H9 (cell line): ENCODE data around the gene RAI1. TPM values are rescaled to one million over a fixed set of nuclear protein-coding genes. Genes with fewer than 3 reads are reported as not detected.

Experiments
- DNase-seq: peaks from one replicate; pipeline ENCODE4 v3.0.0-alpha.2; 2017
- H2AFZ ChIP-seq: one replicate; pipeline ENCODE4 v1.6.1; 2013; ENCODE audit warnings: mild to moderate bottlenecking, low read length, control low read depth, moderate library complexity
- H2AK5ac ChIP-seq: 2 replicates; pipeline ENCODE4 v1.6.1; 2013; ENCODE audit warnings: low read length, control low read depth, mixed read lengths; ENCODE audit not compliant: insufficient read length
- H2BK120ac ChIP-seq: one replicate; pipeline ENCODE4 v1.6.1; 2013; ENCODE audit warnings: low read depth, mild to moderate bottlenecking, low read length, control low read depth, inconsistent platforms; ENCODE audit not compliant: poor library complexity, severe bottlenecking
- H2BK12ac ChIP-seq: 2 replicates; pipeline ENCODE4 v1.6.1; 2013; ENCODE audit warnings: low read length, control low read depth, mixed read lengths, low read depth; ENCODE audit not compliant: insufficient read length
- H2BK15ac ChIP-seq: 2 replicates; pipeline ENCODE4 v1.6.1; 2013; ENCODE audit warnings: low read depth, low read length, control low read depth
- H2BK20ac ChIP-seq: one replicate; pipeline ENCODE4 v1.6.1; 2013; ENCODE audit warnings: low read depth, mild to moderate bottlenecking, low read length, control low read depth, inconsistent platforms; ENCODE audit not compliant: poor library complexity, severe bottlenecking
- H2BK5ac ChIP-seq: 2 replicates; pipeline ENCODE4 v1.6.1; 2013; ENCODE audit warnings: low read length, control low read depth, mixed read lengths; ENCODE audit not compliant: insufficient read length
- H3K14ac ChIP-seq: 2 replicates; pipeline ENCODE4 v1.6.1; 2013; ENCODE audit warnings: low read length, control low read depth; ENCODE audit not compliant: insufficient read depth
- H3K18ac ChIP-seq: 2 replicates; pipeline ENCODE4 v1.6.1; 2013; ENCODE audit warnings: low read depth, mild to moderate bottlenecking, mixed read lengths, low read length, control low read depth; ENCODE audit not compliant: insufficient read length
- H3K23ac ChIP-seq: 2 replicates; pipeline ENCODE4 v1.6.1; 2013; ENCODE audit warnings: low read length, control low read depth, mixed read lengths, low read depth; ENCODE audit not compliant: insufficient read length
- H3K23me2 ChIP-seq: 2 replicates; pipeline ENCODE4 v1.6.1; 2013; ENCODE audit warnings: low read depth, mild to moderate bottlenecking, mixed read lengths, low read length, control low read depth; ENCODE audit not compliant: insufficient read length, poor library complexity, severe bottlenecking
- H3K27ac ChIP-seq: 2 replicates; pipeline ENCODE4 v1.5.1; 2013; ENCODE audit warnings: low read length, control low read depth, mixed read lengths, low read depth; ENCODE audit not compliant: insufficient read length
- H3K27me3 ChIP-seq: 2 replicates; pipeline ENCODE4 v1.6.1; 2013; ENCODE audit warnings: low read length, control low read depth, inconsistent platforms; ENCODE audit not compliant: insufficient read depth
- H3K4ac ChIP-seq: 2 replicates; pipeline ENCODE4 v1.6.1; 2013; ENCODE audit warnings: low read depth, mild to moderate bottlenecking, control low read depth, inconsistent platforms, low read length, moderate library complexity
- H3K4me1 ChIP-seq: 2 replicates; pipeline ENCODE4 v1.6.1; 2013; ENCODE audit warnings: low read length, control low read depth, inconsistent platforms; ENCODE audit not compliant: insufficient read depth
- H3K4me2 ChIP-seq: 2 replicates; pipeline ENCODE4 v1.6.1; 2013; ENCODE audit warnings: low read length, control low read depth, mixed read lengths; ENCODE audit not compliant: insufficient read length, insufficient read depth
- H3K56ac ChIP-seq: 2 replicates; pipeline ENCODE4 v1.6.1; 2013; ENCODE audit warnings: low read depth, mild to moderate bottlenecking, mixed read lengths, low read length, control low read depth; ENCODE audit not compliant: insufficient read length
- H3K79me1 ChIP-seq: 2 replicates; pipeline ENCODE4 v1.6.1; 2013; ENCODE audit warnings: low read depth, mild to moderate bottlenecking, moderate library complexity, low read length, control low read depth, inconsistent platforms; ENCODE audit not compliant: insufficient read depth, poor library complexity, severe bottlenecking
- H3K79me2 ChIP-seq: 2 replicates; pipeline ENCODE4 v1.6.1; 2013; ENCODE audit warnings: low read length, control low read depth, inconsistent platforms; ENCODE audit not compliant: insufficient read depth
- H3K9ac ChIP-seq: 2 replicates; pipeline ENCODE4 v1.6.1; 2013; ENCODE audit warnings: low read length, control low read depth, mixed read lengths; ENCODE audit not compliant: insufficient read length; ENCODE audit errors: extremely low read depth
- H3K9me3 ChIP-seq: one replicate; pipeline ENCODE4 v1.6.1; 2013; ENCODE audit warnings: low read depth, low read length, inconsistent platforms; ENCODE audit not compliant: control insufficient read depth
- H3T11ph ChIP-seq: one replicate; pipeline ENCODE4 v1.6.1; 2013; ENCODE audit warnings: mild to moderate bottlenecking, low read length, control low read depth, inconsistent platforms
- H4K20me1 ChIP-seq: one replicate; pipeline ENCODE4 v1.6.1; 2013; ENCODE audit not compliant: control insufficient read depth, insufficient read length, insufficient read depth
- H4K5ac ChIP-seq: 2 replicates; pipeline ENCODE4 v1.6.1; 2013; ENCODE audit warnings: low read depth, mild to moderate bottlenecking, mixed read lengths, low read length, control low read depth; ENCODE audit not compliant: insufficient read length
- H4K8ac ChIP-seq: replicated peaks from 2 replicates; pipeline ENCODE4 v1.6.1; 2013; ENCODE audit warnings: low read length, control low read depth, mixed read lengths, low read depth; ENCODE audit not compliant: insufficient read length
- H4K91ac ChIP-seq: 2 replicates; pipeline ENCODE4 v1.6.1; 2013; ENCODE audit warnings: low read depth, mild to moderate bottlenecking, moderate library complexity, mixed read lengths, low read length, control low read depth; ENCODE audit not compliant: insufficient read length
- H3K27ac Mint-ChIP-seq, 3 experiments: 2 replicates in 2 of 3; 3 replicates in 1 of 3; pipeline ENCODE4 v1.8.0; 2020 to 2021; ENCODE audit warnings: mixed read lengths in 3 of 3, mild to moderate bottlenecking in 1 of 3, moderate library complexity in 1 of 3
- H3K27me3 Mint-ChIP-seq: 2 replicates; pipeline ENCODE4 v1.8.0; 2021; ENCODE audit warnings: low read depth, mild to moderate bottlenecking, moderate library complexity, mixed read lengths
- H3K36me3 Mint-ChIP-seq, 3 experiments: 2 replicates in 2 of 3; 3 replicates in 1 of 3; pipeline ENCODE4 v1.8.0; 2020 to 2021; ENCODE audit warnings: low read depth in 3 of 3, mixed read lengths in 3 of 3; ENCODE audit not compliant: insufficient read depth in 1 of 3
- H3K4me1 Mint-ChIP-seq, 2 experiments: 2 replicates each; pipeline ENCODE4 v1.8.0; 2020; ENCODE audit warnings: mixed read lengths in 2 of 2
- H3K4me3 Mint-ChIP-seq, 2 experiments: 2 replicates in 1 of 2; 3 replicates in 1 of 2; pipeline ENCODE4 v1.8.0; 2020 to 2021; ENCODE audit warnings: mild to moderate bottlenecking in 2 of 2, mixed read lengths in 2 of 2, moderate library complexity in 1 of 2
- H3K9me3 Mint-ChIP-seq, 2 experiments: 2 replicates in 1 of 2; 3 replicates in 1 of 2; pipeline ENCODE4 v1.8.0; 2020; ENCODE audit warnings: mild to moderate bottlenecking in 2 of 2, mixed read lengths in 2 of 2, moderate library complexity in 1 of 2
- CTCF ChIP-seq: fragments of 200-600 bp; sonication (generic); conservative IDR thresholded peaks from 3 replicates; pipeline ENCODE4 v1.8.0; 2021; ENCODE audit warnings: antibody characterized with exemption, mild to moderate bottlenecking
- WGBS: extraction: QIAGEN DNeasy Blood & Tissue Kit; methylation state at CpG from one replicate; pipeline ENCODE4 v1.1.7; 2013; ENCODE audit warnings: missing lambda C conversion rate, low lambda C conversion rate, mixed read lengths; ENCODE audit not compliant: insufficient read length; ENCODE audit errors: extremely low coverage; 5-methylcytosine and 5-hydroxymethylcytosine counted together
- total RNA-seq: library from RNA; stranded (reverse); gene quantifications from 2 replicates; pipeline ENCODE4 v1.2.1, GENCODE V29; 2021

The RAI1 gene
- total RNA-seq, 1 experiment from 2014 or later = 1.5 TPM

GRCh38 chr17:17725752-17726457 lies 44.6 kb downstream of the RAI1 start:
- Histone ChIP-seq H4K8ac (no peak overlapping the region), H3K18ac (no peak overlapping the region), H4K91ac (no peak overlapping the region), H3K4me2 (peak overlapping the region; percentile 54), H3K79me1 (no peaks in the 10 kb centered on the region), H4K5ac (no peak overlapping the region), H2BK15ac (no peak overlapping the region), H4K20me1 (no peaks in the 10 kb centered on the region), H3K9me3 (no peaks in the 10 kb centered on the region), H3K79me2 (no peaks in the 10 kb centered on the region), H3K4me1 (no peaks in the 10 kb centered on the region; the same call in 1 of the 2 replicates), H2BK120ac (no peak overlapping the region), H3K23ac (no peak overlapping the region), H2BK12ac (no peak overlapping the region), H3T11ph (no peak overlapping the region), H3K27ac (no peak overlapping the region), H3K23me2 (peaks cover 9% of the 10 kb centered on the region), H2AK5ac (no peak overlapping the region), H3K56ac (no peak overlapping the region), H3K4ac (no peak overlapping the region), H2BK5ac (no peak overlapping the region), H2AFZ (no peak overlapping the region), H3K9ac (no peak overlapping the region), H3K14ac (no peak overlapping the region), H2BK20ac (no peak overlapping the region), H3K27me3 (peaks cover 74% of the 10 kb centered on the region)
- Mint-ChIP-seq H3K4me1 (peaks cover 32 to 52% of the 10 kb centered on the region in 2 experiments), H3K27me3 (peaks cover 99% of the 10 kb centered on the region), H3K36me3 (peaks cover 0 to 2% (median 0%) of the 10 kb centered on the region in 3 experiments; a peak in 2 of 7 replicates), H3K4me3 (peak overlapping the region in 1 of 2 experiments; percentile 95; a peak in 1 of 5 replicates), H3K27ac (no peak overlapping the region), H3K9me3 (no peaks in the 10 kb centered on the region; a peak in 1 of 5 replicates)
- TF ChIP-seq CTCF = no peak
- DNase-seq = no peak
- no CpG with 5 or more reads among the region's 7 CpGs for WGBS
